Brain microvascular endothelial cell (primary cell): Measurements from ENCODE around the gene NOC4L.

Experiments used
- DNase-seq: peaks from one replicate; pipeline ENCODE4 v3.0.0-alpha.2; 2020
- H3K27ac ChIP-seq: fragments of 250-450 bp; sonication (Bioruptor Pico); 2 replicates; pipeline ENCODE4 v1.5.1; 2020; ENCODE audit warnings: mild to moderate bottlenecking, moderate library complexity
- H3K27me3 ChIP-seq: fragments of 250-450 bp; sonication (Bioruptor Pico); replicated peaks from 2 replicates; pipeline ENCODE4 v1.5.1; 2020; ENCODE audit warnings: mild to moderate bottlenecking
- H3K36me3 ChIP-seq: fragments of 250-450 bp; sonication (Bioruptor Pico); replicated peaks from 2 replicates; pipeline ENCODE4 v1.5.1; 2020; ENCODE audit warnings: mild to moderate bottlenecking
- H3K4me3 ChIP-seq: 2 replicates; pipeline ENCODE4 v1.5.1; 2011; ENCODE audit warnings: low read depth, mild to moderate bottlenecking, control low read depth, low read length, moderate library complexity
- CTCF ChIP-seq: IDR thresholded peaks from 2 replicates; pipeline ENCODE4 v1.5.1; 2011; ENCODE audit warnings: low read depth, mild to moderate bottlenecking, moderate library complexity, low read length, control low read depth, inconsistent platforms; ENCODE audit errors: missing control alignments
- in situ Hi-C: cut with HindIII; loops from 2 replicates; pipeline ENCODE4 v1.10.0; 2017; ENCODE audit warnings: low sequenced_read_pairs, low pct_ligation_motif_present

NOC4L gene

GRCh38 chr12:132117558-132117875 is 26.7 kb upstream of the NOC4L start:
- no peak for DNase-seq
- H3K4me3 ChIP-seq, result no peak overlapping the region
- H3K36me3 ChIP-seq, result peaks cover 58% of the 10 kb centered on the region
- H3K27me3 ChIP-seq, result no peaks in the 10 kb centered on the region
- TF ChIP-seq CTCF, result no peak
- no peak overlapping the region for H3K27ac ChIP-seq
- in situ Hi-C loops, result no loop called here

- in situ Hi-C loops, result no loop called here
- TF ChIP-seq CTCF, result no peak
- Histone ChIP-seq H3K36me3 (peaks cover 57% of the 10 kb centered on the region), H3K27ac (no peak overlapping the region), H3K4me3 (no peak overlapping the region), H3K27me3 (no peaks in the 10 kb centered on the region)
- DNase-seq, result no peak
Measured at GRCh38 chr12:132118876-132119275, 25.4 kb upstream of the NOC4L start.

- DNase-seq, result no peak
- Histone ChIP-seq H3K36me3 (peaks cover 54% of the 10 kb centered on the region), H3K4me3 (no peak overlapping the region), H3K27me3 (no peaks in the 10 kb centered on the region), H3K27ac (no peak overlapping the region)
- in situ Hi-C loops, result no loop called here
- TF ChIP-seq CTCF, result no peak
Measured at GRCh38 chr12:132121283-132121682, 23.0 kb upstream of the NOC4L start.

GRCh38 chr12:132123970-132124765 is 20.1 kb upstream of the NOC4L start:
- no peak overlapping the region for H3K4me3 ChIP-seq
- TF ChIP-seq CTCF, result no peak
- H3K27ac ChIP-seq, result no peak overlapping the region
- no peak for DNase-seq
- in situ Hi-C loops, result no loop called here
- no peaks in the 10 kb centered on the region for H3K27me3 ChIP-seq
- H3K36me3 ChIP-seq, result peaks cover 59% of the 10 kb centered on the region

GRCh38 chr12:132124766-132125425 is 19.4 kb upstream of the NOC4L start:
- no peak for DNase-seq
- no peaks in the 10 kb centered on the region for H3K27me3 ChIP-seq
- H3K27ac ChIP-seq, result no peak overlapping the region
- H3K4me3 ChIP-seq, result no peak overlapping the region
- peaks cover 62% of the 10 kb centered on the region for H3K36me3 ChIP-seq
- TF ChIP-seq CTCF, result no peak
- in situ Hi-C loops, result no loop called here

GRCh38 chr12:132125736-132126135 is 18.5 kb upstream of the NOC4L start:
- in situ Hi-C loops, result no loop called here
- Histone ChIP-seq H3K36me3 (peaks cover 59% of the 10 kb centered on the region), H3K4me3 (no peak overlapping the region), H3K27me3 (no peaks in the 10 kb centered on the region), H3K27ac (no peak overlapping the region)
- DNase-seq, result no peak
- no peak for TF ChIP-seq CTCF
